Measurements from ENCODE around the gene PPFIA2. TPM values are rescaled to one million over a fixed set of nuclear protein-coding genes. Genes with fewer than 3 reads are reported as not detected.

The PPFIA2 gene
- total and polyA plus RNA-seq, 9 of the 15 experiments (the other 6 are each of a cell fraction or from before 2014, with no cell fraction given), result not detected

DNA sequence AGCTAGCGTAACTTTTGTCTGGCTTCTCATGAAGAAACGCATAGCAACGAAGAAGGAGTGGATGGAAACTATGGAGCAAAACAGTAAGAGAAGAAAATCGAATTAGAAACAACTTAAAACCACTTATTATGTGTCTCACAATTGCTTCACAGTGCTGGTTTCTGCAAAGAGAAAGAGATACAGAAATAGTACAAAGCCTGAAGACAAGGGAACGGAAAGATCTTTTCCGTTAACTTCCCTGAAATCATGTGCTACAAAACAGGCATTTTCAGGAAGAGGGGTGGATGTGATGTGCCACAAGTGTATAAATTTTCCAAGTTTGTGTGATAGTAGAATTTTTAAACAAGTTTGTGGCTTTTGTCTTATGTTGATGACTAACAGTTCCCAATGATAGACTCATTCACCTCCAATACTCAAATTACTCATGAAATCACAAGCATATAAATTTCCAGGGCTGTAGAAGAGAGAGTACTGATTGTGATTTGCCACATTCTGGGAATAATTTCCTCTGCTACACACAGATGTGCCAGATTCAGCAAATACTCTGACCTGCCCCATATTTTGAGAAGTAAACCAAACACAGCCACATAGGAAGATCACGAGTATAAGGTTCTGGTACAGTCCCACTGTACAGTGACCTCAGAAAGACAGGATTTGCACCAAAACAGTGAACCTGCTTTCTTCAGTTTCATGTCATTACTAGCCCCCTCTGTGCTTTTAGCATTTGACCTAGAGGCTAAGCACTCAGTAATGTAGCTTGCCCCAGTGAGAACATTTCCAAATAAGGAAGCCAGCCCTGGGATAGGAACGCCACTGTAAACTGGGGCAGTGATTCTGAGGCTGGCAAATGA, 41.4 kb upstream of the PPFIA2 start:
- ATAC-seq (no peak), FAIRE-seq (no peak), DNase-seq (ENCODE audit: extremely low read depth in 1 of 4, low spot score in 3 of 4) (no peak)
- H3K9me1 ChIP-seq (ENCODE audit: control insufficient read depth, insufficient read depth, low read length), result no peaks in the 10 kb centered on the region
- H4K20me1 ChIP-seq (replicated peaks; ENCODE audit: control insufficient read depth, insufficient read depth, low read length), result no peaks in the 10 kb centered on the region
- no peak overlapping the region for H2AFZ ChIP-seq (ENCODE audit: low read depth, low read length)
- H3K9ac ChIP-seq (ENCODE audit: insufficient read depth in 1 of 2, low read depth in 2 of 2, low read length in 2 of 2), result no peak overlapping the region
- no peak overlapping the region for H3K27ac ChIP-seq (ENCODE audit: extremely low read depth, low read depth, low read length)
- H3K27me3 ChIP-seq (ENCODE audit: control insufficient read depth in 2 of 2, insufficient read depth in 2 of 2, low read length in 2 of 2), result no peaks in the 10 kb centered on the region
- POLR2A ChIA-PET, result no interaction called here
- H3K4me2 ChIP-seq (ENCODE audit: insufficient read depth, low read length), result no peak overlapping the region
- no peak overlapping the region for H3K4me3 ChIP-seq
- no peaks in the 10 kb centered on the region for H3K36me3 ChIP-seq (ENCODE audit: control insufficient read depth, insufficient read depth, low read length)
- no TSS peak for BruUV-seq (replicated peaks)
- H3K79me2 ChIP-seq (ENCODE audit: control insufficient read depth, insufficient read depth, low read length), result no peaks in the 10 kb centered on the region
- intact Hi-C loops (cut with micrococcal nuclease), result no loop called here
- WGBS (ENCODE audit: insufficient coverage, low coverage, missing lambda C conversion rate), result 0% methylated on average over 8 of the region's 8 CpGs
- CTCF ChIA-PET (ENCODE audit: low intra/inter-chr PET ratio), result no interaction called here
- H3K4me1 ChIP-seq (replicated peaks in 1 of 2; ENCODE audit: control insufficient read depth in 2 of 2, insufficient read depth in 2 of 2, low read length in 2 of 2), result no peaks in the 10 kb centered on the region
- no peaks in the 10 kb centered on the region for H3K9me3 ChIP-seq (replicated peaks; ENCODE audit: control insufficient read depth, insufficient read depth, low read depth, low read length)
- TF ChIP-seq KDM2B (CRISPR knock-in tag; IDR thresholded peaks at IDR 0.05) (no peak), RFX7 (CRISPR knock-in tag; IDR thresholded peaks at IDR 0.05) (no peak), NCOA1 (IDR thresholded peaks at IDR 0.05; ENCODE audit: low read depth) (no peak), ZNF699 (CRISPR knock-in tag; IDR thresholded peaks at IDR 0.05; ENCODE audit: insufficient replicate concordance) (no peak), HLTF (IDR thresholded peaks at IDR 0.05) (no peak), NR3C1 (CRISPR knock-in tag; IDR thresholded peaks at IDR 0.05) (no peak), SMC3 (conservative IDR thresholded peaks at IDR 0.05; ENCODE audit: insufficient read depth, low read depth, low read length) (no peak), CEBPG (CRISPR knock-in tag; IDR thresholded peaks at IDR 0.05) (no peak), CEBPG (tag; conservative IDR thresholded peaks at IDR 0.05 in 1 of 2, IDR thresholded peaks at IDR 0.05 in 1 of 2) (no peak), TCF7L2 (IDR thresholded peaks at IDR 0.05; ENCODE audit: low read depth, low read length) (no peak), ZNF175 (CRISPR knock-in tag; IDR thresholded peaks at IDR 0.05; ENCODE audit: low read depth) (no peak), SP1 (CRISPR knock-in tag; IDR thresholded peaks at IDR 0.05) (no peak), NR2F6 (CRISPR knock-in tag; IDR thresholded peaks at IDR 0.05) (no peak), RNF2 (IDR thresholded peaks at IDR 0.05) (no peak)
- TF ChIP-seq, protein P1, sequence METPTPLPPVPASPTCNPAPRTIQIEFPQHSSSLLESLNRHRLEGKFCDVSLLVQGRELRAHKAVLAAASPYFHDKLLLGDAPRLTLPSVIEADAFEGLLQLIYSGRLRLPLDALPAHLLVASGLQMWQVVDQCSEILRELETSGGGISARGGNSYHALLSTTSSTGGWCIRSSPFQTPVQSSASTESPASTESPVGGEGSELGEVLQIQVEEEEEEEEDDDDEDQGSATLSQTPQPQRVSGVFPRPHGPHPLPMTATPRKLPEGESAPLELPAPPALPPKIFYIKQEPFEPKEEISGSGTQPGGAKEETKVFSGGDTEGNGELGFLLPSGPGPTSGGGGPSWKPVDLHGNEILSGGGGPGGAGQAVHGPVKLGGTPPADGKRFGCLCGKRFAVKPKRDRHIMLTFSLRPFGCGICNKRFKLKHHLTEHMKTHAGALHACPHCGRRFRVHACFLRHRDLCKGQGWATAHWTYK (CRISPR knock-in tag; IDR thresholded peaks at IDR 0.05), result no peak
- in situ Hi-C loops (cut with MboI), result no loop called here
